GM12878 (cell line): ENCODE results near the gene DYNC1H1. TPM values are rescaled to one million over a fixed set of nuclear protein-coding genes. Genes with fewer than 3 reads are reported as not detected.

Source experiments
- ATAC-seq: fragments of 200-7000 bp; cut with Tn5 transposase; 3 replicates; pipeline ENCODE4 v1.9.1; 2020; ENCODE audit warnings: mild to moderate bottlenecking, moderate library complexity
- BruUV-seq: library from RNA; stranded (reverse); fragments of 400-500 nt; replicated peaks from 2 replicates; lab custom pipeline; 2021; lab: Mats Ljungman, UMichigan
- CTCF ChIA-PET: fragments of 300-600 bp; sonication (Branson Sonifier 250); formaldehyde crosslinking; extraction: SDS; loops from one replicate; lab custom pipeline; 2021; ENCODE audit warnings: inconsistent platforms; lab: Yijun Ruan, JAX
- POLR2A ChIA-PET: fragments of 350-600 bp; formaldehyde crosslinking; extraction: SDS; loops from one replicate; lab custom pipeline; 2021; ENCODE audit warnings: inconsistent platforms; lab: Charles Lee
- RAD21 ChIA-PET: fragments of 300-600 bp; sonication (Branson Sonifier 250); formaldehyde crosslinking; loops from one replicate; lab custom pipeline; 2023; ENCODE audit warnings: antibody characterized with exemption; ENCODE audit not compliant: unreplicated experiment; lab: Charles Lee
- SMC1A ChIA-PET: fragments of 300-600 bp; sonication (Branson Sonifier 250); formaldehyde crosslinking; loops from one replicate; lab custom pipeline; 2023; ENCODE audit not compliant: unreplicated experiment, uncharacterized antibody; lab: Charles Lee
- DNase-seq: peaks from one replicate; pipeline ENCODE4 v3.0.0-alpha.2; 2011; ENCODE audit warnings: low read depth, low spot score
- FAIRE-seq: peaks from 3 replicates; lab custom pipeline; 2011; peaks lifted over from hg19 to GRCh38; lab: Jason Lieb, UNC
- H2AFZ ChIP-seq: 2 replicates; pipeline ENCODE4 v1.6.0; 2011; ENCODE audit warnings: low read depth, low read length, control low read depth; ENCODE audit not compliant: control insufficient read depth
- H3K27ac ChIP-seq: 2 replicates; pipeline ENCODE4 v1.5.1; 2011; ENCODE audit warnings: control low read depth; ENCODE audit not compliant: control insufficient read depth, insufficient read depth
- H3K27me3 ChIP-seq, 2 experiments: replicated peaks in 1 of 2; 2 replicates each; pipeline versions ENCODE4 v1.6.0 to v1.6.1; 2011; ENCODE audit warnings: low read length in 1 of 2; ENCODE audit not compliant: control insufficient read depth in 2 of 2, insufficient read depth in 2 of 2
- H3K36me3 ChIP-seq, 2 experiments: 2 replicates each; pipeline ENCODE4 v1.5.1; 2011; ENCODE audit warnings: low read length in 1 of 2; ENCODE audit not compliant: control insufficient read depth in 2 of 2, insufficient read depth in 2 of 2
- H3K4me1 ChIP-seq: 2 replicates; pipeline ENCODE4 v1.6.1; 2011; ENCODE audit warnings: mild to moderate bottlenecking, low read length, moderate library complexity, mixed read lengths; ENCODE audit not compliant: control insufficient read depth, insufficient read depth
- H3K4me2 ChIP-seq: 2 replicates; pipeline ENCODE4 v1.6.0; 2011; ENCODE audit warnings: control low read depth; ENCODE audit not compliant: control insufficient read depth, insufficient read depth
- H3K4me3 ChIP-seq: fragments of 200-600 bp; sonication (generic); 2 replicates; pipeline ENCODE4 v1.5.1; 2016
- H3K79me2 ChIP-seq: 2 replicates; pipeline ENCODE4 v1.6.0; 2011; ENCODE audit warnings: low read length; ENCODE audit not compliant: control insufficient read depth, insufficient read depth
- H3K9ac ChIP-seq: 2 replicates; pipeline ENCODE4 v1.8.0; 2011; ENCODE audit warnings: low read length, control low read depth, mixed read lengths; ENCODE audit not compliant: control insufficient read depth, insufficient read depth
- H3K9me3 ChIP-seq: replicated peaks from 3 replicates; pipeline ENCODE4 v1.5.1; 2011; ENCODE audit warnings: mild to moderate bottlenecking, low read length; ENCODE audit not compliant: control insufficient read depth, insufficient read depth
- H4K20me1 ChIP-seq: 2 replicates; pipeline ENCODE4 v1.6.0; 2011; ENCODE audit not compliant: control insufficient read depth, insufficient read depth
- CBX3 ChIP-seq: fragments of 200-600 bp; sonication (generic); IDR thresholded peaks from 2 replicates; pipeline ENCODE4 v1.6.1; 2016; ENCODE audit warnings: low read depth, borderline replicate concordance
- CHD1 ChIP-seq: IDR thresholded peaks from 2 replicates; pipeline ENCODE4 v1.6.1; 2012; ENCODE audit warnings: low read depth, low read length, improper control_type of control experiment
- JUND ChIP-seq: IDR thresholded peaks from 2 replicates; pipeline ENCODE4 v1.6.1; 2012; ENCODE audit warnings: low read depth, mild to moderate bottlenecking, low read length, improper control_type of control experiment, moderate library complexity
- NR2C2 ChIP-seq: IDR thresholded peaks from 2 replicates; pipeline ENCODE4 v1.6.1; 2011; ENCODE audit warnings: borderline replicate concordance, low read depth; ENCODE audit not compliant: control insufficient read depth, insufficient read length
- RB1 ChIP-seq: fragments of 450-650 bp; formaldehyde crosslinking; IDR thresholded peaks from 2 replicates; pipeline ENCODE4 v1.6.1; 2017; ENCODE audit warnings: mild to moderate bottlenecking, borderline replicate concordance
- SMARCA5 ChIP-seq: fragments of 450-650 bp; IDR thresholded peaks from 2 replicates; pipeline ENCODE4 v1.6.1; 2017; ENCODE audit warnings: mild to moderate bottlenecking
- SREBF2 ChIP-seq: IDR thresholded peaks from 2 replicates; pipeline ENCODE4 v1.6.1; 2012; ENCODE audit warnings: mild to moderate bottlenecking, low read length
- STAT1 ChIP-seq: fragments of 450-650 bp; conservative IDR thresholded peaks from 2 replicates; pipeline ENCODE4 v1.6.1; 2014; ENCODE audit warnings: antibody characterized with exemption, mild to moderate bottlenecking
- TCF12 ChIP-seq: IDR thresholded peaks from 2 replicates; pipeline ENCODE4 v1.6.1; 2011; ENCODE audit warnings: low read depth, mild to moderate bottlenecking, low read length
- ZZZ3 ChIP-seq: IDR thresholded peaks from 2 replicates; pipeline ENCODE4 v1.6.1; 2011; ENCODE audit warnings: low read depth; ENCODE audit not compliant: control insufficient read depth, insufficient read length
- WGBS: methylation state at CpG from one replicate; pipeline ENCODE4 v1.1.6; 2016; ENCODE audit warnings: low lambda C conversion rate; ENCODE audit not compliant: insufficient replicate concordance, insufficient coverage; ENCODE audit errors: missing lambda C conversion rate; 5-methylcytosine and 5-hydroxymethylcytosine counted together
- in situ Hi-C: fragments of 300-500 bp; cut with MboI; formaldehyde crosslinking; loops from 9 replicates; pipeline ENCODE4 v1.14.3; 2018; ENCODE audit warnings: mixed read lengths
- intact Hi-C: fragments of 100-400 bp; cut with micrococcal nuclease; formaldehyde crosslinking; loops from one replicate; pipeline ENCODE4 v1.14.2; 2022; ENCODE audit not compliant: unreplicated experiment
- polyA plus RNA-seq, 11 experiments: library from polyadenylated mRNA; depleted of rRNA in 4 of 11; unstranded in 6 of 11; stranded (reverse) in 5 of 11; fragments of >200 nt; fragmentation: Nextera tagmentation in 4 of 11; fragmentation: Illumina TruSeq in 1 of 11; extraction: Ambion mirVana in 4 of 11; extraction: Trizol in 1 of 11; gene quantifications; 1 replicate in 1 of 11; 2 replicates in 10 of 11; pipeline versions ENCODE4 v1.2.1 to v1.2.3, GENCODE V29; 2011 to 2016; ENCODE audit warnings: inconsistent platforms in 2 of 11, missing spikeins in 2 of 11, low read depth in 1 of 11
- small RNA-seq: library from RNA; depleted of rRNA; stranded (forward); fragments of <200 nt; gene quantifications from one replicate; pipeline ENCODE3, GENCODE V24; 2014
- total RNA-seq, 4 experiments: library from RNA; depleted of rRNA in 3 of 4; stranded (reverse); fragments of >200 nt in 3 of 4; fragmentation: Illumina TruSeq in 1 of 4; extraction: Trizol in 1 of 4; gene quantifications; 2 replicates each; pipeline versions ENCODE4 v1.2.1 to v1.2.3, GENCODE V29; 2013 to 2021
- TF ChIP-seq, protein P1 (sequence below): fragments of 450-650 bp; formaldehyde crosslinking; IDR thresholded peaks from 2 replicates; pipeline ENCODE4 v1.5.0; 2022; ENCODE audit warnings: mild to moderate bottlenecking, missing genetic modification characterization

Gene DYNC1H1
- total and polyA plus RNA-seq, 10 of the 15 experiments (the other 5 are each of a cell fraction or from before 2014, with no cell fraction given): 38.4 to 291 (median 111) TPM

- POLR2A ChIA-PET: interaction anchor here (0.6 to 1.4 kb wide), 4 partner anchors 17 to 47 kb away, joined by 3 to 7 read pairs (median 4); no protein-coding TSS in a partner anchor
- no peak for TF ChIP-seq SREBF2
- no peak for TF ChIP-seq ZZZ3
- TF ChIP-seq CHD1: no peak
- TF ChIP-seq TCF12: no peak
- TF ChIP-seq STAT1: no peak
- TF ChIP-seq CBX3: no peak
- TF ChIP-seq RB1: no peak
- TF ChIP-seq, protein P1, sequence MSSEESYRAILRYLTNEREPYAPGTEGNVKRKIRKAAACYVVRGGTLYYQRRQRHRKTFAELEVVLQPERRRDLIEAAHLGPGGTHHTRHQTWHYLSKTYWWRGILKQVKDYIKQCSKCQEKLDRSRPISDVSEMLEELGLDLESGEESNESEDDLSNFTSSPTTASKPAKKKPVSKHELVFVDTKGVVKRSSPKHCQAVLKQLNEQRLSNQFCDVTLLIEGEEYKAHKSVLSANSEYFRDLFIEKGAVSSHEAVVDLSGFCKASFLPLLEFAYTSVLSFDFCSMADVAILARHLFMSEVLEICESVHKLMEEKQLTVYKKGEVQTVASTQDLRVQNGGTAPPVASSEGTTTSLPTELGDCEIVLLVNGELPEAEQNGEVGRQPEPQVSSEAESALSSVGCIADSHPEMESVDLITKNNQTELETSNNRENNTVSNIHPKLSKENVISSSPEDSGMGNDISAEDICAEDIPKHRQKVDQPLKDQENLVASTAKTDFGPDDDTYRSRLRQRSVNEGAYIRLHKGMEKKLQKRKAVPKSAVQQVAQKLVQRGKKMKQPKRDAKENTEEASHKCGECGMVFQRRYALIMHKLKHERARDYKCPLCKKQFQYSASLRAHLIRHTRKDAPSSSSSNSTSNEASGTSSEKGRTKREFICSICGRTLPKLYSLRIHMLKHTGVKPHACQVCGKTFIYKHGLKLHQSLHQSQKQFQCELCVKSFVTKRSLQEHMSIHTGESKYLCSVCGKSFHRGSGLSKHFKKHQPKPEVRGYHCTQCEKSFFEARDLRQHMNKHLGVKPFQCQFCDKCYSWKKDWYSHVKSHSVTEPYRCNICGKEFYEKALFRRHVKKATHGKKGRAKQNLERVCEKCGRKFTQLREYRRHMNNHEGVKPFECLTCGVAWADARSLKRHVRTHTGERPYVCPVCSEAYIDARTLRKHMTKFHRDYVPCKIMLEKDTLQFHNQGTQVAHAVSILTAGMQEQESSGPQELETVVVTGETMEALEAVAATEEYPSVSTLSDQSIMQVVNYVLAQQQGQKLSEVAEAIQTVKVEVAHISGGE (CRISPR knock-in tag): no peak
- TF ChIP-seq NR2C2: no peak
- TF ChIP-seq JUND: no peak
- TF ChIP-seq SMARCA5: no peak
- no peak for ATAC-seq
- H3K79me2 ChIP-seq: no peaks in the 10 kb centered on the region
- H3K9ac ChIP-seq: no peak overlapping the region
- RAD21 ChIA-PET: no interaction called here
- H3K27me3 ChIP-seq: no peaks in the 10 kb centered on the region
- no peaks in the 10 kb centered on the region for H3K36me3 ChIP-seq
- no peak overlapping the region for H3K27ac ChIP-seq
- intact Hi-C loops (no loop called here), in situ Hi-C loops (no loop called here)
- SMC1A ChIA-PET: interaction anchor here (1.2 to 1.4 kb wide), 4 partner anchors 9 to 398 kb away, joined by 3 to 4 read pairs (median 4); no protein-coding TSS in a partner anchor
- CTCF ChIA-PET: interaction anchor here (2.4 kb wide), 1 partner anchor 9 kb away, joined by 16 read pairs; no protein-coding TSS in a partner anchor
- FAIRE-seq: no peak
- no peak overlapping the region for H3K4me2 ChIP-seq
- no peak overlapping the region for H2AFZ ChIP-seq
- 72% methylated on average over 4 of the region's 4 CpGs for WGBS
- H4K20me1 ChIP-seq: no peaks in the 10 kb centered on the region
- no peak overlapping the region for H3K4me3 ChIP-seq
- H3K9me3 ChIP-seq: no peaks in the 10 kb centered on the region; the same call in 2 of the 3 replicates
- no TSS peak for BruUV-seq
- H3K4me1 ChIP-seq: peaks cover 10% of the 10 kb centered on the region
- no peak for DNase-seq
Measured at GRCh38 chr14:102105369-102105768, 141.0 kb downstream of the DYNC1H1 start.

Small RNA genes lying within 50 kb of the gene (small RNA-seq; reads per million reads assigned to genes)
- gene AL118558.2 (not detected), gene RN7SL472P (not detected)

Other genes starting within 250 kb of the DYNC1H1 start
- 106 and 118 TPM in 2 replicates for gene PPP2R5C, start 202.9 kb upstream of the DYNC1H1 start, total RNA-seq (2014; rRNA removed)
- gene PPP2R5C, start 202.9 kb upstream of the DYNC1H1 start, total RNA-seq (2014; rRNA removed; fragmentation: Illumina TruSeq; extraction: Trizol): 133 and 135 TPM in 2 replicates
- 141 and 144 TPM in 2 replicates for gene PPP2R5C, start 202.9 kb upstream of the DYNC1H1 start, total RNA-seq (2021)
- 132 and 194 TPM in 2 replicates for gene PPP2R5C, start 202.9 kb upstream of the DYNC1H1 start, polyA plus RNA-seq (2011; rRNA removed)
- gene PPP2R5C, start 202.9 kb upstream of the DYNC1H1 start, polyA plus RNA-seq (2014; fragmentation: Illumina TruSeq; extraction: Trizol): 145 and 187 TPM in 2 replicates
- gene PPP2R5C, start 202.9 kb upstream of the DYNC1H1 start, polyA plus RNA-seq (2014; fragmentation: Nextera tagmentation; extraction: Ambion mirVana): 100 to 1,000 TPM; 190 to 199 TPM
- gene PPP2R5C, start 202.9 kb upstream of the DYNC1H1 start, polyA plus RNA-seq (2014; rRNA removed): 93.1 and 111 TPM in 2 replicates
- gene PPP2R5C, start 202.9 kb upstream of the DYNC1H1 start, polyA plus RNA-seq (2016; fragmentation: Nextera tagmentation; extraction: Ambion mirVana): 100 to 1,000 TPM; 167 to 168 TPM
- gene HSP90AA1, start 122.5 kb downstream of the DYNC1H1 start, total RNA-seq (2014; rRNA removed): 338 and 346 TPM in 2 replicates
- gene HSP90AA1, start 122.5 kb downstream of the DYNC1H1 start, total RNA-seq (2014; rRNA removed; fragmentation: Illumina TruSeq; extraction: Trizol): 262 and 271 TPM in 2 replicates
- 590 and 599 TPM in 2 replicates for gene HSP90AA1, start 122.5 kb downstream of the DYNC1H1 start, total RNA-seq (2021)
- 679 and 903 TPM in 2 replicates for gene HSP90AA1, start 122.5 kb downstream of the DYNC1H1 start, polyA plus RNA-seq (2011; rRNA removed)
- gene HSP90AA1, start 122.5 kb downstream of the DYNC1H1 start, polyA plus RNA-seq (2014; fragmentation: Illumina TruSeq; extraction: Trizol): 1,054 and 1,264 TPM in 2 replicates
- 100 to 1,000 TPM; 555 to 817 TPM for gene HSP90AA1, start 122.5 kb downstream of the DYNC1H1 start, polyA plus RNA-seq (2014; fragmentation: Nextera tagmentation; extraction: Ambion mirVana)
- 439 and 489 TPM in 2 replicates for gene HSP90AA1, start 122.5 kb downstream of the DYNC1H1 start, polyA plus RNA-seq (2014; rRNA removed)
- gene HSP90AA1, start 122.5 kb downstream of the DYNC1H1 start, polyA plus RNA-seq (2016; fragmentation: Nextera tagmentation; extraction: Ambion mirVana): 1,000 to 10,000 TPM; 1,313 to 1,315 TPM
- 14.6 and 17.5 TPM in 2 replicates for gene WDR20, start 175.3 kb downstream of the DYNC1H1 start, total RNA-seq (2014; rRNA removed)
- gene WDR20, start 175.3 kb downstream of the DYNC1H1 start, total RNA-seq (2014; rRNA removed; fragmentation: Illumina TruSeq; extraction: Trizol): 19.4 and 20.4 TPM in 2 replicates
- 22.7 and 25.7 TPM in 2 replicates for gene WDR20, start 175.3 kb downstream of the DYNC1H1 start, total RNA-seq (2021)
- gene WDR20, start 175.3 kb downstream of the DYNC1H1 start, polyA plus RNA-seq (2011; rRNA removed): 17.0 and 18.1 TPM in 2 replicates
- gene WDR20, start 175.3 kb downstream of the DYNC1H1 start, polyA plus RNA-seq (2014; fragmentation: Illumina TruSeq; extraction: Trizol): 18.7 and 19.1 TPM in 2 replicates
- 10 to 100 TPM in 1 of 2 experiments, 1 to 10 TPM in 1; 9.1 to 13.7 TPM for gene WDR20, start 175.3 kb downstream of the DYNC1H1 start, polyA plus RNA-seq (2014; fragmentation: Nextera tagmentation; extraction: Ambion mirVana)
- gene WDR20, start 175.3 kb downstream of the DYNC1H1 start, polyA plus RNA-seq (2014; rRNA removed): 16.6 and 17.8 TPM in 2 replicates
- gene WDR20, start 175.3 kb downstream of the DYNC1H1 start, polyA plus RNA-seq (2016; fragmentation: Nextera tagmentation; extraction: Ambion mirVana): 10 to 100 TPM; 24.0 to 25.9 TPM